Fibroblast of skin of back (primary cell): ENCODE data around the gene ENPP1.
A peak's percentile ranks its signal among the peaks of the same experiment; 100 is the strongest.

ENCODE experiments used
- DNase-seq: peaks from one replicate; pipeline ENCODE4 v3.0.0-alpha.2; 2013

Gene ENPP1

GRCh38 chr6:131787079-131787478 is 20.7 kb upstream of the ENPP1 start:
- peak; percentile 41 for DNase-seq

- peak; percentile 30 for DNase-seq
Observed at GRCh38 chr6:131787766-131788712, 19.8 kb upstream of the ENPP1 start.

DNA sequence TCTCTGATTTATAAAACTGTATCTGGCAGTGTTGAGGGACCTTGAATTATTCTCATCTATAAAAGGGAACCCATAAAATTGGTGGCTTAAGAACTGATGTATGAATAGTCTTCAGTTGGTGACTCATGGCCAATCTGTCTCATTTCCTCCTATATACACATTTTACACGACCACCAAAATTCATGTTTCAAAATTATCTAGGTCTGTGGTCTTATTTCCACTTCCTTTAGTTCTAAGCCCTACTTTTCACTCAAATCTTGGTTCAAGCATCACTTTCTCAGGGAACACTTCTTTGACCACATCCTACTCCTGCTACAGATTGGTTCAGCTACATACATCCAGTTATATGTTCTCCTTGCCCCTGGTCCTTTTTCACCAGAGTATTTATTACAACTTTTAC is 18.6 kb upstream of the ENPP1 start:
- DNase-seq, result peak; percentile 35

- DNase-seq, result no peak
Observed at GRCh38 chr6:131791476-131791875, 16.3 kb upstream of the ENPP1 start.

GRCh38 chr6:131792091-131792496 is 15.7 kb upstream of the ENPP1 start:
- DNase-seq, result peak; percentile 37

DNA sequence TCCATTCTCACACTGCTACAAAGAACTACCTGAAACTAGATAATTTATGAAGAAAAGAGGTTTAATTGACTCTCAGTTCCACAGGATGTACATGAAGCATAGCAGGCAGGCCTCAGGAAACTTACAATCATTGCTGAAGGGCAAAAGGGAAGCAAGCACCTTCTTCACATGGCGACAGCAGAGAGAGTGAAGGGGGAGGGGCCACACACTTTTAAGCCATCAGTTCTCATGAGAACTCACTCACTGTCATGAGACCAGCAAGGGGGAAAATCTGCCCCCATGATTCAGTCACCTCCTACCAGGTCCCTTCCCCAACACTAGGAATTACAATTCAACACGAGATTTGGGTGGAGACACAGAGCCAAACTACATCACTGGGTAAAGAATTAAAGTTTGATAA is 12.5 kb upstream of the ENPP1 start:
- DNase-seq, result no peak

- DNase-seq, result no peak
Observed at GRCh38 chr6:131802347-131802746, 5.5 kb upstream of the ENPP1 start.

DNA sequence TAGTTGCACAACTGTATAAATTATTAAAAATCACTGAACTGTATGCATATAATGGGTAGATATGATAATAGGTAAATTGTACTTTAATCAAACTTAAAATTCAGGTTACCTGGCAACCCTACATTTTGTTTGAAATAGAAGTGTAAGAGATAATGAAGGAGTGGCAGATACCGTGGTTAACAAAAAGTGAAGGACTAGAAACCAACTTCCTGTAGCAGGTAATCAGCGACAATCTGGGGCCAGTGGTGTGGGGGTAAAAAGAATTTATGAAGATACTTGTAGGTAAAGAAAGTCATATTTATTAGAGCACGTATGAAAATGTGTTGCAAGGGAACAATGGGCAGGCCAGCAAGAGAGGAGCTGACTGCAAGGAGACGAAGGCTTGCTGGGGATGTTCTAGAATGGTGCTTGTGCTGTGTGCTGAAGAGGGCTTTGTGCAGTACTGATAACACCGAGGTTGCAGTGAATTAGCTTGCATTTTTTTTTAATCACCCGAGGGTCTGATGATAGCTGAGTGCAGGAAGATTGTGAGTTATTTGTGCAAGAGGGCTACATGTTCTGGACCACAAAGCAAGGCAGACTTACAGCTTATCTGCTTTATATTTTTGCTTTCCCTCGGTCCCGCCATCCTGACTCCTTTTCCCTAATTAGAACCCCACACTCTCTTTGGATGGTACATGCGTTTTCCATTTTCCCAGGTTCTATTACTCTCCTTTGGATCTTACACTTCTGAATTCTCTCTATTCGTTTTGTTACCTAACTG is 4.6 kb upstream of the ENPP1 start:
- no peak for DNase-seq

GRCh38 chr6:131804131-131804530 is 3.7 kb upstream of the ENPP1 start:
- no peak for DNase-seq

DNA sequence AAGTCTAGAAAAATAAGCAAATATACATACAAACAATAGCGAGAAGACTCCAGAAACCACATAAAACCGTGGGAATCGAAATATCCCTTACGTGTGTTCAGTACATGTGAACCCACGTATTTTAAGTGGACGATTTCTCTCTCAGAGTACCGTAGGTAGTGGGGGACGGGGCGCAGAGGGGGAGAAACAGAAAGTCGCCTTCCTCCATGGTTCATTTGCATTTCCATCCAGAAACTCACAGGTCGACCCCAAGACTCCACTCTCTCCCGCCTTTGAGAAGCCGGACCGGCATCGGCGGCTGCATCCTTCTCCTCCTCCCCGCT is 538 bp upstream of the ENPP1 start:
- DNase-seq, result no peak

GRCh38 chr6:131808460-131809269 is 845 bp downstream of the ENPP1 start:
- DNase-seq, result no peak

DNA sequence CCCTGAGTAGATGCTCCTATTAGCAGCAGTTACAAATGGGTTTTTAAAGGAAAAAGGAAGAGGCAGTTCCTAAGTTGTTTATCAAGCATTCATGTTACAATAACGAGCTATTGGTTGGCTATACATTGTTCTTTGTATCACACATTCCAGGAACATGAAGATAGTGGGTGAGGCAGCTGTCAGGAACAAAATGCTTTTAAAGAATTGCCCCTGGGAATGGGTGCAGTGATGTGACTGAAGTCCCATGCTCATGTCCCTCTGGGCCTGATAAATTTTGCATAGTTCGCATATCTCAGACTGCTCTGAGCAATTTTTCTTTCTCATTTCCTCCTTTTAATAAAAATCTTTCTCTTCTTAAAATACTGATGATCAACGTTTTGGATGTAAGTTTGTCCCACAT is 3.7 kb downstream of the ENPP1 start:
- DNase-seq, result no peak

DNA sequence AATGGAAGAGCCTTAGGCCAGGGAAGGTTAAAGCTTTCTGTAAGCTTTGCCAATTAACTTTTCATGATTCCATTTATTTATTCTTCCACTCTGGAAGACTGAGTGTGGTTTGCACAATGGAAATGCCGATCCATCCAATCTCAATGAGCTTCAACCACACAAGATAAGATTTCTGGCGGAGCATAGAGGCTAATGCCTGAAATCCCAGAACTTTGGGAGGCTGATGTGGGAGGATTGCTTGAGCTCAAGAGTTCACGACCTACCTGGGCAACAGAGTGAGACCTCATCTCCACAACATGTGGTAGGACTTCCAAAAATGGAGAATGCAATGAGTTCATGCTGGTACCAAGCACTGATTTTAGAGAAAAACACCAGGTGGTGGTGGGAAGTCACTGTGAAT is 6.2 kb downstream of the ENPP1 start:
- no peak for DNase-seq

DNA sequence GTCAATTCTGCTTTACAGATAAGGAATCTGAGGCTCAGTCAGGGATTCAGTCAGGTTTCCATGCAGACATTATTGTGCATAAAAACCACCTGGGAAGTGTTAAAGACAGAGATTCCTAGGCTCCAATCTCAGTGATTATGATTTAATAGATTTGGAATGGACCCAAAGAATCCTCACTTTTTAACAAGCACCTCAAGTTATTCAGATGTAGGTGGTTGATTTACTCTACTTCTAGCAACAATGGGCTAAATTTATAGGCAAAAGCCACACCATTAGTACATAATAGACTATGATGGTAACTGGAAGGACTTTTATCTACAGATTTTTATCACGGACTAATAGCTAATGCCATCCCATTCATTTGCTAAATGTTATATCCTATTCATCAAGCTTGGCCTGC is 9.0 kb downstream of the ENPP1 start:
- no peak for DNase-seq

DNA sequence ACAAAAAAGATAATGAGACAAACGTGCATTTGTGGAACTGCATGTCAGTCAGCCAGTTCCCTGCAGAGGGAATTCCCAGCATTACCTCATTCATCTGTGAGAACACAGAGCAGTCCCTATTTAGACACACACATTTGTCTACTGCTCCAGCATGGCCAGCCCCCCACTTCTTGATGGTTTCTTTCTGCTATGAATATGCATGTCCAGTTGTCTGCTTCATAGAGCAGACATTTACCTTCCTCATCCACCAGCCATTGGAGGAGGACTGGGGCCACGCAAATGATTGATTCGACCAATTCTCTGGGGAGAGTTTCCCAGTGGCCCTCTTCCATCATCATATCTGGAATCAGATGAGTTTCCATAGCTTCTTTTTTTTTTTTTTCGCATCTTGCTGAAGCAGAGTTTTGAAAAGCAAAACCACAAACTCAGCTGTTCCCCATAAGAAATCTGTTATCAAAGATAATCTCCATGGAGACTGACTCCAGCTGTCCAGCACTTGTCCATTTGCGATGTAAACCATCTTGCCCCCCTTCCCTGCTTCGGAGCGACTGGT is 11.8 kb downstream of the ENPP1 start:
- DNase-seq, result peak; percentile 28

GRCh38 chr6:131821010-131821807 is 13.4 kb downstream of the ENPP1 start:
- DNase-seq, result no peak

DNA sequence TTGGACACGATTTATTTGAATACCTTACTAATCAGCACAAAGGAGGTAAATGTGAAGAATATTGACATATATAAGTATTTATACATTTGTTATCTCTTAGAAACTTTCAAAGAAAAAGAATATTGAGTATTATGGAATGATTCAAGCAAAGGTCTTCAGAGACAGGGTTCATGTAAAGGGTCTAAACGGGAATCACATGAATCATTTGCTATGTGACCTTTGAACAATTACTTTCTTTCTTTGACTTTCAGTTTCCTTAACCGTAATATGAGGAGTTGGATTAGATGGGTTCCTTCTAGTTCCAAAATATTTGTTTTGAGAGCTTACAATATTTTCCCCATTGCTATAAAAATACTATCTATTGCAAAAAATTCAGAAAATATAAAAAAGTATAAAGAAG is 14.3 kb downstream of the ENPP1 start:
- DNase-seq, result no peak

DNA sequence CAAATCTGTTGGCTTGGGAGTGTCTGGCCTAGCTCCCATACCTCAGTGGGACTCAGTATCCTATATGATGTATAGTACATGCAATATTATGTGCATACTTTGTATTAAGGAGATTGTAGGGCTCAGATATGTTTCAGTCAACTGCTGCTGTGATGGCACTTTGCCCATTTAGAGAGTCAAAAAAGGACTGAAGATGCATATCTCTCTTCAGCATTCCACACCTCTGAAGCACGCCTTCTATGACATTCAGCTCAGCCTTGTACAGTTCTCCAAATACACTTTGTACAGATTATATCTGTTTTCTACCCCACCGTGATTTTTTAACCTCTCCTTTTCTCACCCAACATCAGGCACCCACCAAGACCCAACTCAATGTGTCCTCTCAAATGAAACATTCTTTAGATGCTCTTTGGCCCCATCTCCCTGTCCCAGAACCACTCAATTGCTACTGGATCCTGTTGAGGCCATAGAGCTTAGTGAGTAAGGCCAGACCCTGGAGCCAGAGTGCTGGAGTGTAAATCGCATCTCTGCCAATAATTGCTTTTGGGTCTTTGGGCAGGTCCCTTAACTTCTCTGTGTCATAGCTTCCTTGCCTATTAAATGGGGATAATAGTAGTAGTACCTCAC is 15.6 kb downstream of the ENPP1 start:
- DNase-seq, result peak; percentile 31

DNA sequence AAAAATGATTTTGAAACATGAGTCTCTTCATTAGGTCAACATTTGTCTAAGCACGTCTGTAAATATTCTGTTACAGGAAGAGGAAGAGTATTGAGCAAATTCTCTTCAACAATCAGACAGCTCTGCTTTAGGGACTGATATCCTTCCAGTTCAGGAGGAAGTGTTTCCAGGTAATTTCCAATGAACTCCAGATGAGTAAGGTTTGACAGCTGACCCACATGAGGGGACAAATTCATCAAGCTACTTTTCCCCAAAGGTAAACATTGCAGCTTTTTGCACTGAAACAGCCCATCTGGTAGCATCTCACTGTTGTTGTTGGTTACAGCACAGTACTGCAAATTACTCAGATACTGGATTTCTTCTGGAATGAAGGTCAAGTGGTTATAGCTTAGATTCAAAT is 18.1 kb downstream of the ENPP1 start:
- DNase-seq, result no peak

GRCh38 chr6:131828080-131828479 is 20.3 kb downstream of the ENPP1 start:
- DNase-seq, result no peak

GRCh38 chr6:131828951-131829350 is 21.1 kb downstream of the ENPP1 start:
- DNase-seq, result no peak
